Measurements from ENCODE around the gene TERT.
"Not testable (repeated sequence)": the region's sequence is repeated elsewhere in the genome, so short reads cannot be mapped to it uniquely, and the experiment has no call there.

DNA sequence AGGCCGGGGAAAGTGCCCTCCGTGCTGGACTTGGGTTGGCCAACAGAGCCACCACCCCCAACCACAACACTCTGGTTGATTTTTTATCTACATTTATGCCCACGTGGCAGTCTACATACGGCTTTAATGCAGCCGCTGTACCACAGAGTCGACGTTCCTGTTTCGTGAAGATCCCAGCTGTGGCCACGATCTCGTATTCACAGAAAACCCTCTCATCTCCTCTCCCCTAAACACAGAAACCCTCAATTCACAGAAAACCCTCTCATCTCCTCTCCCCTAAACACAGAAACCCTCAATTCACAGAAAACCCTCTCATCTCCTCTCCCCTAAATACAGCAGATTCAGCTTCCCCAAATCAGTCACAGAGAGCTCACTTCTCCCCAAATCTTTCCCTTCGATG, 65.8 kb downstream of the TERT start:
- TF ChIP-seq POLR2A (IDR thresholded peaks at IDR 0.05; ENCODE audit: low read depth, low read length); SPI1 (IDR thresholded peaks at IDR 0.05; ENCODE audit: low read depth, low read length); TAF1 (IDR thresholded peaks at IDR 0.05; ENCODE audit: low read depth, low read length); POLR2AphosphoS5 (IDR thresholded peaks at IDR 0.05; ENCODE audit: low read depth, low read length); PAX5 (IDR thresholded peaks at IDR 0.05; ENCODE audit: insufficient read depth, low read length, severe bottlenecking): not testable (repeated sequence)
